Hippocampal formation (tissue), 2 donors: ENCODE results near the gene ZNF688.

ENCODE experiments used
- DNase-seq, 2 donors: peaks; one replicate each; lab custom pipeline; 2025; lab: John Stamatoyannopoulos, UW

ZNF688 gene

GRCh38 chr16:30585400-30586191 is 14.1 kb upstream of the ZNF688 start, which contains the start of gene ZNF785:
TSS of gene ZNF785 (minus strand) at chr16:30585697. CDS start at chr16:30585611, 86 bp downstream.
- DNase-seq, result peak; percentile 93 to 99

DNA sequence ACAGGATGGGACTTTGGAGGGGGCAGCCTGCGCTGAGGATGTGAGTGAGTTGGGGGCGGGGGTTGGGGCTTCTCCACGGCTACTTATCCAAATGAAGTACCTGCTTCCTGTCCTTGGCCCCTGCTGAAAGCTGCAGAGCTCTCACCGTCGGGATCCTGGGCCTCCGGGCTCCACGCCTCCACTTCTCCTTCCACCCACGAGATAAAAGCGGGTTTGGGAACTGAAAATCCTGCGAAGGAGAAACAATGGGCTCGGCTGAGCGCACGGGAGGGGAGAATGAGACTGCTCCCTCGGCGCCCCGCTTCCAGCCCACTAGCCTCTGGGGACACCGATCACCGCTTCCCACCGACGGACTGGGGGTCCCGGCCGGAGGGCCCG is 13.5 kb upstream of the ZNF688 start:
- peak in 1 of 2 donors; percentile 59 for DNase-seq

DNA sequence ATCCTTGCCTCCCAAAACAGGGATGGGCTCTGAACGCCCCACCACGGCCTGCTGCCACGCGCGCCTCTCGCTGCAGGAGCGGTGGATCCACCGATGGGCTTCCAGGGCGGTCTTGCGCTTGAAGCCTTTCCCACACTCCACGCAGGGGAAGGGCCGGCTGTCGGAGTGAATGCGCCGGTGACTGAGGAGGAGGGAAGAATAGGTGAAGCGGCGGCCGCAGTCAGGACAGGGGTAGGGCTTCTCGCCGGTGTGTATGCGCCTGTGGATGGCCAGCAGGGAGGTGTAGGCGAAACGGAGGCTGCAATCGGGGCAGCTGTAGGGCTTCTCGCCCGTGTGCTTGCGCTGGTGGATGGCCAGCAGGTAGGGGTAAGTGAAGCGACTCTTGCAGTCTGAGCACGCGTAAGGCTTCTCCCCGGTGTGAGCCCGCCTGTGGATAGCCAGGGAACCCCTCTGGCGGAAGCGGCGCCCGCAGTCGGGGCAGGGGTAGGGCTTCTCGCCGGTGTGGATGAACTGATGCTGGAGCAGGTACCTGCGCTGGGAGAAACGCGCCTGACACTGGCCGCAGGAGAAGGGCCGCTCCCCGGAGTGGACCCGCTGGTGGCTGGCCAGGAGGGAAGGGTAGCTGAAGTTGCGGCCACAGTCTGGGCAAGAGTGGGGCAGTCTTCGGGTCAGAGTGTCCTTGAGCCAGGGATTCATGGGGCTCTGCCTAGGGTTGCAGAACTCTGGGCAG is 11.3 kb upstream of the ZNF688 start:
- DNase-seq, result no peak

DNA sequence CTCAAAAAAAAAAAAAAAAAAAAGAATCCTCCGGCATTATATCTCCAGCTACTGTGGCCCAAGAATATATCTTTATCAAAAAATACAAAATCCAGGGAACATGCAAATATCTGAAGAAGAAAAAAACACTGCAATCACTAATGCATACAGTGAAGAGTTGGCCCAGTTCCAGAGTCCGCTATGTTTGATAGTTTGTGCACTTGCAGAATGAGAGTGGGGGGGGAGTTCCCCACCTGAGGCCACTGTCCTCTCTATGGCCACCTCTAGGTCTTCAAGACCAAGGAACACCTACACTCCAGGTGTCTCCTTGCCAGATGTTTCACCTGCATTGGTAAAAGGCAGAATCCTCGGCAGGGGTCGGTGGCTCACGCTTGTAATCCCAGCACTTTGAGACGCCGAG is 9.9 kb upstream of the ZNF688 start:
- no peak for DNase-seq

DNA sequence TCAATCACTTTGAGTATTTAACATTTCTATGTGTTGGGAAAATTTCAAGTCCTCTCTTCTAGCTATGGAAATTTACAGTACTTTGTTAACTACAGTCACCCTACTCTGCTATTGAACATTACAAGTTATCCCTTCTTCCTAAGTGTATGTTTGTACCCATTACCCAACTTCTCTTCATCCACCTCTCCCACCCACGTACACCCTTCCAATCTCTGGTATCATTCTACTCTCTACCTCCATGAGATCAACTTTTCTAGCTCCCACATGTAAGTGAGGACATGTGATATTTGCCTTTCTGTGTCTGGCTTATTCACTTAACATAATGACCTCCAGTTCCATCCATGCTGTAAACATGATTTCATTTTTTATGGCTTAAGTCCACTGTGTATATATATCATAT is 3.2 kb upstream of the ZNF688 start:
- DNase-seq, result no peak

- DNase-seq, result peak; percentile 13 to 57
Measured at GRCh38 chr16:30570636-30571444, 674 bp downstream of the ZNF688 start.

GRCh38 chr16:30569746-30570635 is 1.5 kb downstream of the ZNF688 start:
- DNase-seq, result no peak

DNA sequence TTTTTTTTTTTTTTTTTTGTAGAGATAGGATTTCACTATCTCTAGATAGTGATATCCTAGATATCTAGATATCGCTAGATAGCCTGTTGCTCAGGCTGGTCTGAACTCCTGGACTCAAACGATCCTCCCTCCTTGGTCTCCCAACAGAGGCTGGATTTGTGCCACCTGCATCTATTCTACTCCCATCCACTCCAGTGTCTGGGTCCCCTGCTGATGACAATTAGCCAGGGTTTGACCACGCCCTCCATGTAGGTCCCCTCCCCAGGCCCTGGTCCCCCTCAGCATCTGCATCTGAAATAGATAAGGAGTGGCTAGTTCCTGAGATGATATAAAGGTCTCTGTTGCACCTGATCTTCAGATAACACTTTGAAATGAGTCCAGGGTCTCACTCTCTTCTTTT is 2.2 kb downstream of the ZNF688 start:
- DNase-seq, result no peak

GRCh38 chr16:30567991-30568638 is 3.4 kb downstream of the ZNF688 start:
- DNase-seq, result no peak

- DNase-seq, result no peak
Measured at GRCh38 chr16:30567160-30567990, 4.1 kb downstream of the ZNF688 start.

DNA sequence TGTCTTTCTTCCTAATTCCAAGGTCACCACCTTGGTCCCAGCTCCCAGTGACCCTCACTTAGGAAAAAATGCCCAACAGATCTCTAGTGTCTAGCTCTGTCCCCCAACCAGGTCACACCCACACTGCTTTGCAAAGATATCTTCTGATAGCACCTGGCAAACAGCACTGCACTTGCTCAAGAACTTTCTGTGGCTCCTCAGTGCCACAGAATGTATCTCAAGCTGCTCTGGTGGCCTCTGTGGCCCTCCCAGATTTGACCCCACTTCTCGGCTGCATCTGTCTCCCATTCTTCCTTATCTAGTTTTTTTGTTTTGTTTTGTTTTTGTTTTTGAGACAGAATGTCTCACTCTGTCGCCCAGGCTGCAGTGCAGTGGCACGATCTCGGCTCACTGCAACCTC is 5.0 kb downstream of the ZNF688 start:
- no peak for DNase-seq

GRCh38 chr16:30565984-30566383 is 5.5 kb downstream of the ZNF688 start:
- no peak for DNase-seq

- no peak for DNase-seq
Measured at GRCh38 chr16:30565526-30565925, 6.0 kb downstream of the ZNF688 start.

DNA sequence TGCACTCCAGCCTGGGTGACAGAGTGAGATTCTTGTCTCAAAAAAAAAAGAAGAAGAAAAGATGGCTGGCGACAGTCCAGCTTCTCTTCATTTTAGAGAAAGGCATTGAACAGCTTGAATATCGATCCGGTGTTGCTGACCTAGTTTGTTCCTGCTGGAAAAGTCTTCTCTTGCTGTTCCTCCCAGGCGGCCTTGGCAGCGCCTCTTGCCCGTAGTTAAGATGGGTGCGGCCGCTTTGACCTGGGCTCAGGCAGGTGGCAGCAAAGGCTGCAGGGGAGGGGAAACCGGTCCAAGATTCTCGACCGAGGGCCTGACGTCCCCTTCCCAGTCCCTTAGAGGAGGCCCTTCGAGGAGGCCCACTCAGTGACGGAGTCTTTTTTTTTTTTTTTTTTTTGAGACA is 9.5 kb downstream of the ZNF688 start:
- no peak for DNase-seq

DNA sequence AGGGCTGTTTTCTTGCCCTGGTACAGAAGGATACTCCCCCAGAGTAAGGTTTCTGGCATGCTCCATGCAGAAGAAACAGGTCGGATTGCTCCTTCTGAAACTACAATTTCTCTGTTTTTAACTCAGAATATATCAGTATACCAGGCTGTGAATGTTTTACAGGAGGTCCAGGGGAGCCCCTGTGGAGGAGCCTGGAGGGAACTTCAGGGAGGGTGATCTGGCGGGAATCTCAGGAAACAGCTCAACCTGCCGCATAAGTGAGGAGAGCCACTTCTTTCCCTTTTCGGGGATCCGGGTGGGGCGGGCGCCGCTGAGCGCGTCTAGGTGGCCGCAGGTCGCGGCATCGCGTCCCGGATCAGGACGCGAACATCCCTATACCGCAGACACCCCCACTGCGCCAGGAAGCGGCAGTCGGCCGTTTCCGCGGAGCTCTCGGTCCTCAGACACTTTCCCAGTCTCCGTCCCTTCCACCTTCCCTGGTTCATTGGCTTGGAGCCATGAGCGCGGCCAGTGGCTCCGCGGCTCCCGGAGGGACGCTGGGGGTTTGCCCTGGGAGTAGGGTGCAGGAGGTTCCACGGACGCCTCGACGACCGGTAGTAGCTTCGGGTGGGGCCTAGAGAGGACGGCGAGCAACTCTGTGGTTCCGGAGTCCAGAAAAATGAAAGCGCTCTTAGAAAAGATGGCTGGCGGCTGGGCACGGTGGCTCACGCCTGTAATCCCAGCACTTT is 10.3 kb downstream of the ZNF688 start:
- no peak for DNase-seq

DNA sequence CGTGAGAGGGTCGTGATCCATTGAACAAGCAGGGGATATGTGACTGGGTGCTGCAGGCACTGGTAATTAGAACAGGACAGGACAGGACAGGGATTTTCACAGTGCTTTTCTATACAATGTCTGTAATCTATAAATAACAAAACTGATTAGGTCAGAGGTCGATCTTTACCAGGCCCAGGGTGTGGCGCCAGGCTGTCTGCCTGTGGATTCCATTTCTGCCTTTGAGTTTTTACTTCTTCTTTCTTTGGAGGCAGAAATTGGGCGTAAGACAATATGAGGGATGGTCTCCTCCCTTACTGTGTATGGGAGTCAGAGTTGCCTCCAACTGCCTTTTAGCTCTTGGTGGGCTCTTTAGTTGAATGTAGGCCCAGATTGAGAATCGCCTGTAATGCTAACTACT is 11.8 kb downstream of the ZNF688 start:
- DNase-seq, result no peak

DNA sequence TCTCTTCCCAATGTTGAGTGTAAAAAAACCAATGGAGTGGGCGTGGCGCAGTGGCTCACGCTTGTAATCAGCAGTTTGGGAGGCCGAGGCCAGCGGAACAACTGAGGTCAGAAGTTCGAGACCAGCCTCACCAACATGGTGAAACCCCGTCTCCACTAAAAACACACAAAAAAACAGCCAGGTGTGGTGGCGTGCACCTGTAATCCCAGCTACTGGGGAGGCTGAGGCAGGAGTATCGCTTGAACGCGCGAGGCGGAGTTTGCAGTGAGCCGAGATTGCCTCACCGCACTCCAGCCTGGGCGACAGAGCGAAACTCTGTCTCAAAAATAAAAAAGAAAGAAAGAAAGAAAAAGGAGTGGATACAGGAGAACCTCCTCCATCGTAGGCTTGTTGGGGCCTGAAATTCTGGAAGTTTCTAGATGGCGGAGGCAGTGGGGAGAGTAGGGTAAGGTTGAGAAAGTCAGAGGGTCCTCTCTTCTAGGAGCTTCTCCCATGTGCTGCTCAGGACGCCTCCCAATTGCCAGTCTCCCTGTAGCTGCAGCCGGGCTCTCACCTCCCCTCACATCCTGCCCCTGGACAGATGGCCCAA is 12.6 kb downstream of the ZNF688 start:
- no peak for DNase-seq

- peak; percentile 97 to 98 for DNase-seq
Measured at GRCh38 chr16:30557957-30558788, 13.3 kb downstream of the ZNF688 start, which contains the start of gene ZNF764. TSS of gene ZNF764 (minus strand) at chr16:30558374. CDS start at chr16:30558182, 192 bp downstream.
